Liver (tissue), 9 donors: ENCODE measurements around the gene COG2. TPM values are rescaled to one million over a fixed set of nuclear protein-coding genes. Genes with fewer than 3 reads are reported as not detected.

Experiments
- DNase-seq: peaks from one replicate; pipeline ENCODE4 v3.0.0-alpha.2; 2017; ENCODE audit warnings: low spot score
- H3K27ac ChIP-seq, 2 donors: one replicate each; pipeline ENCODE4 v1.7.0; 2013; ENCODE audit warnings: inconsistent platforms in 2 of 2, low read length in 2 of 2, control low read depth in 1 of 2, low read depth in 1 of 2, mild to moderate bottlenecking in 1 of 2
- H3K27me3 ChIP-seq, 4 donors: one replicate each; pipeline versions ENCODE4 v1.6.1 to v1.7.0; 2013; ENCODE audit warnings: low read length in 3 of 4, inconsistent platforms in 1 of 4, mild to moderate bottlenecking in 1 of 4, moderate library complexity in 1 of 4; ENCODE audit not compliant: control insufficient read depth in 4 of 4, insufficient read depth in 4 of 4
- H3K36me3 ChIP-seq, 4 donors: one replicate each; pipeline versions ENCODE4 v1.6.1 to v1.7.0; 2013; ENCODE audit warnings: low read length in 3 of 4, mild to moderate bottlenecking in 3 of 4, low read depth in 1 of 4, moderate library complexity in 1 of 4; ENCODE audit not compliant: control insufficient read depth in 4 of 4, insufficient read depth in 3 of 4
- H3K4me1 ChIP-seq, 4 donors: one replicate each; pipeline versions ENCODE4 v1.6.1 to v1.7.0; 2013; ENCODE audit warnings: low read length in 3 of 4, mild to moderate bottlenecking in 3 of 4, moderate library complexity in 1 of 4; ENCODE audit not compliant: control insufficient read depth in 4 of 4, insufficient read depth in 4 of 4
- H3K4me3 ChIP-seq, 3 donors: one replicate each; pipeline versions ENCODE4 v1.6.1 to v1.7.0; 2013; ENCODE audit warnings: low read length in 3 of 3, control low read depth in 1 of 3, low read depth in 1 of 3, mild to moderate bottlenecking in 1 of 3
- H3K9ac ChIP-seq, 2 donors: one replicate each; pipeline ENCODE4 v1.7.0; 2013; ENCODE audit warnings: low read length in 2 of 2, mild to moderate bottlenecking in 2 of 2, moderate library complexity in 2 of 2, control low read depth in 1 of 2, low read depth in 1 of 2
- H3K9me3 ChIP-seq, 4 donors: one replicate each; pipeline versions ENCODE4 v1.6.1 to v1.7.0; 2013; ENCODE audit warnings: low read length in 3 of 4; ENCODE audit not compliant: control insufficient read depth in 4 of 4
- CTCF ChIP-seq: fragments of 150-350 bp; IDR thresholded peaks from 2 replicates; pipeline ENCODE4 v1.5.1; 2017; ENCODE audit warnings: improper control_type of control experiment, low read depth, low read length; ENCODE audit not compliant: missing input control
- EGR1 ChIP-seq, 2 donors: IDR thresholded peaks; 2 replicates each; pipeline ENCODE4 v1.6.1; 2016 to 2018; ENCODE audit warnings: antibody characterized with exemption in 2 of 2, low read depth in 2 of 2
- FOXA2 ChIP-seq: IDR thresholded peaks from 2 replicates; pipeline ENCODE4 v1.6.1; 2016; ENCODE audit warnings: antibody characterized with exemption
- GABPA ChIP-seq, 2 donors: IDR thresholded peaks in 1 of 2; conservative IDR thresholded peaks in 1 of 2; 2 replicates each; pipeline ENCODE4 v1.6.1; 2016; ENCODE audit warnings: antibody characterized with exemption in 2 of 2, mild to moderate bottlenecking in 1 of 2, moderate library complexity in 1 of 2
- HNF4A ChIP-seq, 2 donors: conservative IDR thresholded peaks; 2 replicates each; pipeline ENCODE4 v1.6.1; 2016; ENCODE audit warnings: antibody characterized with exemption in 2 of 2, mild to moderate bottlenecking in 2 of 2
- HNF4G ChIP-seq: IDR thresholded peaks from 2 replicates; pipeline ENCODE4 v1.6.1; 2016; ENCODE audit warnings: antibody characterized with exemption
- JUND ChIP-seq, 2 donors: IDR thresholded peaks; 2 replicates each; pipeline ENCODE4 v1.6.1; 2016; ENCODE audit warnings: antibody characterized with exemption in 2 of 2
- MAX ChIP-seq: IDR thresholded peaks from 2 replicates; pipeline ENCODE4 v1.6.1; 2016; ENCODE audit warnings: antibody characterized with exemption
- NR2F2 ChIP-seq: IDR thresholded peaks from 2 replicates; pipeline ENCODE4 v1.6.1; 2016; ENCODE audit warnings: antibody characterized with exemption
- RAD21 ChIP-seq, 2 donors: IDR thresholded peaks; 2 replicates each; pipeline ENCODE4 v1.6.1; 2016; ENCODE audit warnings: antibody characterized with exemption in 2 of 2, mild to moderate bottlenecking in 2 of 2
- REST ChIP-seq: IDR thresholded peaks from 2 replicates; pipeline ENCODE4 v1.6.1; 2016; ENCODE audit warnings: antibody characterized with exemption, mild to moderate bottlenecking
- SP1 ChIP-seq: IDR thresholded peaks from 2 replicates; pipeline ENCODE4 v1.6.1; 2018; ENCODE audit warnings: antibody characterized with exemption, mild to moderate bottlenecking
- TAF1 ChIP-seq: conservative IDR thresholded peaks from 2 replicates; pipeline ENCODE4 v1.6.1; 2016; ENCODE audit warnings: antibody characterized with exemption, mild to moderate bottlenecking
- YY1 ChIP-seq: IDR thresholded peaks from 2 replicates; pipeline ENCODE4 v1.6.1; 2016; ENCODE audit warnings: antibody characterized with exemption, mild to moderate bottlenecking
- ZBTB33 ChIP-seq: IDR thresholded peaks from 2 replicates; pipeline ENCODE4 v1.6.1; 2016; ENCODE audit warnings: antibody characterized with exemption
- WGBS: extraction: QIAGEN DNeasy Blood & Tissue Kit; methylation state at CpG from one replicate; pipeline ENCODE4 v1.1.7; 2013; 5-methylcytosine and 5-hydroxymethylcytosine counted together
- polyA plus RNA-seq, 2 donors: library from polyadenylated mRNA; stranded (reverse) in 1 of 2; unstranded in 1 of 2; fragments of 200-250 nt in 1 of 2; fragments of >200 nt in 1 of 2; fragmentation: Nextera tagmentation in 1 of 2; extraction: Ambion mirVana in 1 of 2; gene quantifications; one replicate each; pipeline versions ENCODE4 v1.2.1 to v1.2.3, GENCODE V29; 2013 to 2015
- total RNA-seq, 2 donors: library from RNA; depleted of rRNA; stranded (reverse); fragments of >200 nt; gene quantifications; one replicate each; pipeline ENCODE4 v1.2.3, GENCODE V29; 2014
- donor health status: healthy.
- donor health status: healthy.
- donor health status: healthy.
- donor health status: healthy.
- donor health status: healthy.

COG2 gene
- total and polyA plus RNA-seq, 4 donors = 6.4 to 16.1 (median 14.3) TPM

- no peak for TF ChIP-seq ZBTB33
These were observed 16.0 kb upstream of the COG2 start (continued) for GRCh38 chr1:230626232-230626631.

- H3K27ac ChIP-seq = no peak overlapping the region
- DNase-seq = no peak
- 96% methylated on average over 2 of the region's 2 CpGs for WGBS
These were observed 14.5 kb upstream of the COG2 start for GRCh38 chr1:230627767-230628166.

GRCh38 chr1:230629511-230629910 lies 12.8 kb upstream of the COG2 start:
- H3K9me3 ChIP-seq = no peaks in the 10 kb centered on the region
- no peak for DNase-seq
- H3K4me3 ChIP-seq = no peak overlapping the region
- no peaks in the 10 kb centered on the region for H3K4me1 ChIP-seq
- no peaks in the 10 kb centered on the region for H3K36me3 ChIP-seq
- H3K27ac ChIP-seq = no peak overlapping the region
- no peaks in the 10 kb centered on the region for H3K27me3 ChIP-seq
- TF ChIP-seq HNF4A (conservative IDR thresholded peaks at IDR 0.05) (no peak), JUND (IDR thresholded peaks at IDR 0.05) (no peak), GABPA (IDR thresholded peaks at IDR 0.05 in 1 of 2, conservative IDR thresholded peaks at IDR 0.05 in 1 of 2) (no peak), ZBTB33 (no peak), MAX (no peak), RAD21 (IDR thresholded peaks at IDR 0.05) (no peak), NR2F2 (no peak), HNF4G (no peak), TAF1 (no peak), EGR1 (IDR thresholded peaks at IDR 0.05; ENCODE audit: low read depth in 2 of 2) (no peak), FOXA2 (no peak), REST (no peak), YY1 (no peak), SP1 (no peak)
- no peak overlapping the region for H3K9ac ChIP-seq

More at GRCh38 chr1:230627767-230628166, 14.5 kb upstream of the COG2 start:
- H3K4me3 ChIP-seq = no peak overlapping the region
- no peaks in the 10 kb centered on the region for H3K4me1 ChIP-seq
- H3K9ac ChIP-seq = no peak overlapping the region
- H3K27me3 ChIP-seq = no peaks in the 10 kb centered on the region
- no peaks in the 10 kb centered on the region for H3K9me3 ChIP-seq
- H3K36me3 ChIP-seq = no peaks in the 10 kb centered on the region
- no peak for TF ChIP-seq CTCF
